Measurements from ENCODE around the gene PLCB2.

DNA sequence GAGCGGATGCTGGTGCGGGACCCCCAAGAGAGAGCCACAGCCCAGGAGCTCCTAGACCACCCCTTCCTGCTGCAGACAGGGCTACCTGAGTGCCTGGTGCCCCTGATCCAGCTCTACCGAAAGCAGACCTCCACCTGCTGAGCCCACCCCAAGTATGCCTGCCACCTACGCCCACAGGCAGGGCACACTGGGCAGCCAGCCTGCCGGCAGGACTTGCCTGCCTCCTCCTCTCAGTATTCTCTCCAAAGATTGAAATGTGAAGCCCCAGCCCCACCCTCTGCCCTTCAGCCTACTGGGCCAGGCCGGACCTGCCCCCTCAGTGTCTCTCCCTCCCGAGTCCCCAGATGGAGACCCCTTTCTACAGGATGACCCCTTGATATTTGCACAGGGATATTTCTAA lies 31.8 kb downstream of the PLCB2 start:
- TF ChIP-seq CTCF (IDR thresholded peaks at IDR 0.05; ENCODE audit: insufficient read depth, low read depth, low read length) (no peak), EZH2 (IDR thresholded peaks at IDR 0.05; ENCODE audit: insufficient read depth, low read length) (no peak)

Data from astrocyte (in vitro differentiated cells and primary cell).